H1 (cell line): ENCODE data around the gene BCO2.

ENCODE experiments used
- ATF2 ChIP-seq: IDR thresholded peaks from 2 replicates; pipeline ENCODE4 v1.6.1; 2012; ENCODE audit warnings: low read length, inconsistent platforms
- CTCF ChIP-seq, 3 experiments: IDR thresholded peaks; 1 replicate in 2 of 3; 2 replicates in 1 of 3; pipeline versions ENCODE4 v1.5.1 to v1.6.1; 2011; ENCODE audit warnings: low read length in 3 of 3, mild to moderate bottlenecking in 3 of 3, inconsistent platforms in 2 of 3, low read depth in 1 of 3, moderate library complexity in 1 of 3; ENCODE audit not compliant: insufficient read depth in 1 of 3; ENCODE audit errors: control extremely low read depth in 1 of 3
- E2F6 ChIP-seq: IDR thresholded peaks from 2 replicates; pipeline ENCODE4 v1.6.1; 2012; ENCODE audit warnings: inconsistent platforms
- POLR2A ChIP-seq, 2 experiments: IDR thresholded peaks; 1 replicate in 1 of 2; 2 replicates in 1 of 2; pipeline ENCODE4 v1.6.1; 2011; ENCODE audit warnings: low read depth in 2 of 2, low read length in 2 of 2, mild to moderate bottlenecking in 2 of 2; ENCODE audit errors: control extremely low read depth in 1 of 2
- POLR2AphosphoS5 ChIP-seq: IDR thresholded peaks from 2 replicates; pipeline ENCODE4 v1.6.1; 2011; ENCODE audit warnings: low read depth, low read length
- RAD21 ChIP-seq, 2 experiments: IDR thresholded peaks in 1 of 2; conservative IDR thresholded peaks in 1 of 2; 2 replicates each; pipeline ENCODE4 v1.6.1; 2011; ENCODE audit warnings: low read depth in 2 of 2, low read length in 2 of 2, improper control_type of control experiment in 1 of 2, inconsistent platforms in 1 of 2, mild to moderate bottlenecking in 1 of 2, moderate library complexity in 1 of 2
- SAP30 ChIP-seq: fragments of 300-600 bp; sonication (generic); IDR thresholded peaks from 2 replicates; pipeline ENCODE4 v1.7.1; 2012; ENCODE audit warnings: low read length, moderate library complexity, mild to moderate bottlenecking, inconsistent platforms; ENCODE audit not compliant: insufficient read depth, insufficient replicate concordance
- SUZ12 ChIP-seq: fragments of 200-600 bp; sonication (generic); IDR thresholded peaks from 2 replicates; pipeline ENCODE4 v1.6.1; 2012; ENCODE audit warnings: mild to moderate bottlenecking, inconsistent platforms, low read length, moderate library complexity, mixed read lengths
- TAF7 ChIP-seq: optimal IDR thresholded peaks from 2 replicates; pipeline ENCODE3; 2011; ENCODE audit warnings: low read depth, mild to moderate bottlenecking, inconsistent platforms, low read length, moderate library complexity, borderline replicate concordance

- TF ChIP-seq SAP30 (no peak), POLR2A (IDR thresholded peaks at IDR 0.05; ENCODE audit: control extremely low read depth in 1 of 2, low read depth in 2 of 2, low read length in 2 of 2) (no peak), CTCF (IDR thresholded peaks at IDR 0.05; ENCODE audit: control extremely low read depth in 1 of 3, insufficient read depth in 1 of 3, low read depth in 1 of 3, low read length in 3 of 3) (no peak), SUZ12 (no peak), ATF2 (no peak), E2F6 (no peak), TAF7 (no peak), POLR2AphosphoS5 (no peak), RAD21 (IDR thresholded peaks at IDR 0.05 in 1 of 2, conservative IDR thresholded peaks at IDR 0.05 in 1 of 2; ENCODE audit: low read depth in 2 of 2, low read length in 2 of 2) (no peak)
Measured at GRCh38 chr11:112161012-112161411, 14.3 kb upstream of the BCO2 start.
